ENCODE data around the gene BBS12.

- TF ChIP-seq CTCF (IDR thresholded peaks at IDR 0.05; ENCODE audit: poor library complexity): no peak
- TF ChIP-seq EZH2 (IDR thresholded peaks at IDR 0.05; ENCODE audit: borderline replicate concordance): no peak
These were observed 26.0 kb upstream of the BBS12 start for GRCh38 chr4:122706511-122706910.
